Thymus (tissue), 2 donors: ENCODE data around the gene GIGYF1. TPM values are rescaled to one million over a fixed set of nuclear protein-coding genes. Genes with fewer than 3 reads are reported as not detected.

Experiments used
- polyA plus RNA-seq: library from polyadenylated mRNA; stranded (reverse); fragments of 200-250 nt; gene quantifications from one replicate; pipeline ENCODE4 v1.2.3, GENCODE V29; 2013
- total RNA-seq: library from RNA; stranded (reverse); fragments of 120-200 nt; gene quantifications from one replicate; pipeline ENCODE4 v1.2.4, GENCODE V29; 2013
- donor health status: healthy.

GIGYF1 gene
- total and polyA plus RNA-seq, 2 donors: 13.8 to 60.1 TPM

Other genes starting within 250 kb of the GIGYF1 start
- gene SPACDR, start 230.0 kb downstream of the GIGYF1 start, total RNA-seq: 0.76 TPM
- gene SPACDR, start 230.0 kb downstream of the GIGYF1 start, polyA plus RNA-seq: 2.4 TPM
- gene TSC22D4, start 215.0 kb downstream of the GIGYF1 start, total RNA-seq: 37.4 TPM
- 67.7 TPM for gene TSC22D4, start 215.0 kb downstream of the GIGYF1 start, polyA plus RNA-seq
- 0.24 TPM for gene NYAP1, start 210.3 kb downstream of the GIGYF1 start, total RNA-seq
- gene NYAP1, start 210.3 kb downstream of the GIGYF1 start, polyA plus RNA-seq: 0.66 TPM
- 7.4 TPM for gene AGFG2, start 155.0 kb downstream of the GIGYF1 start, total RNA-seq
- 15.4 TPM for gene AGFG2, start 155.0 kb downstream of the GIGYF1 start, polyA plus RNA-seq
- 7.7 TPM for gene SAP25, start 120.3 kb downstream of the GIGYF1 start, total RNA-seq
- gene SAP25, start 120.3 kb downstream of the GIGYF1 start, polyA plus RNA-seq: 183 TPM
- 44.0 TPM for gene LRCH4, start 108.1 kb downstream of the GIGYF1 start, total RNA-seq
- 423 TPM for gene LRCH4, start 108.1 kb downstream of the GIGYF1 start, polyA plus RNA-seq
- gene FBXO24, start 107.9 kb downstream of the GIGYF1 start, total RNA-seq: 0.19 TPM
- 1.3 TPM for gene FBXO24, start 107.9 kb downstream of the GIGYF1 start, polyA plus RNA-seq
- 8.2 TPM for gene PCOLCE, start 91.9 kb downstream of the GIGYF1 start, total RNA-seq
- 25.3 TPM for gene PCOLCE, start 91.9 kb downstream of the GIGYF1 start, polyA plus RNA-seq
- 4.7 TPM for gene MOSPD3, start 81.7 kb downstream of the GIGYF1 start, total RNA-seq
- 21.6 TPM for gene MOSPD3, start 81.7 kb downstream of the GIGYF1 start, polyA plus RNA-seq
- gene TFR2, start 52.7 kb downstream of the GIGYF1 start, total RNA-seq: 0.80 TPM
- gene TFR2, start 52.7 kb downstream of the GIGYF1 start, polyA plus RNA-seq: 1.0 TPM
- 0.05 TPM for gene ACTL6B, start 37.8 kb downstream of the GIGYF1 start, total RNA-seq
- 0.18 TPM for gene ACTL6B, start 37.8 kb downstream of the GIGYF1 start, polyA plus RNA-seq
- 45.8 TPM for gene GNB2, start 20.5 kb downstream of the GIGYF1 start, total RNA-seq
- gene GNB2, start 20.5 kb downstream of the GIGYF1 start, polyA plus RNA-seq: 130 TPM
- 35.4 TPM for gene POP7, start 11.9 kb upstream of the GIGYF1 start, total RNA-seq
- 31.2 TPM for gene POP7, start 11.9 kb upstream of the GIGYF1 start, polyA plus RNA-seq
- 0.09 TPM for gene EPO, start 26.2 kb upstream of the GIGYF1 start, total RNA-seq
- gene EPO, start 26.2 kb upstream of the GIGYF1 start, polyA plus RNA-seq: 1.0 TPM
- gene ZAN, start 39.3 kb upstream of the GIGYF1 start, total RNA-seq: 0.19 TPM
- gene ZAN, start 39.3 kb upstream of the GIGYF1 start, polyA plus RNA-seq: 0.02 TPM
- gene EPHB4, start 133.3 kb upstream of the GIGYF1 start, total RNA-seq: 7.3 TPM
- 9.6 TPM for gene EPHB4, start 133.3 kb upstream of the GIGYF1 start, polyA plus RNA-seq
- 7.5 TPM for gene SLC12A9, start 158.5 kb upstream of the GIGYF1 start, total RNA-seq
- 48.0 TPM for gene SLC12A9, start 158.5 kb upstream of the GIGYF1 start, polyA plus RNA-seq
- gene TRIP6, start 173.1 kb upstream of the GIGYF1 start, total RNA-seq: 22.2 TPM
- 26.1 TPM for gene TRIP6, start 173.1 kb upstream of the GIGYF1 start, polyA plus RNA-seq
- gene SRRT, start 180.9 kb upstream of the GIGYF1 start, total RNA-seq: 74.2 TPM
- gene SRRT, start 180.9 kb upstream of the GIGYF1 start, polyA plus RNA-seq: 120 TPM
- gene UFSP1, start 195.5 kb upstream of the GIGYF1 start, total RNA-seq: 2.7 TPM
- gene UFSP1, start 195.5 kb upstream of the GIGYF1 start, polyA plus RNA-seq: 3.6 TPM
- 6.9 TPM for gene ACHE, start 201.6 kb upstream of the GIGYF1 start, total RNA-seq
- 7.9 TPM for gene ACHE, start 201.6 kb upstream of the GIGYF1 start, polyA plus RNA-seq